Right lobe of liver (tissue), 6 donors: Measurements from ENCODE around the gene FAM219A. TPM values are rescaled to one million over a fixed set of nuclear protein-coding genes. Genes with fewer than 3 reads are reported as not detected.

Source experiments
- ATAC-seq, 4 donors: fragments of 200-7000 bp; cut with Tn5 transposase; one replicate each; pipeline ENCODE4 v1.9.1; 2020; ENCODE audit warnings: mild to moderate bottlenecking in 4 of 4, moderate library complexity in 4 of 4
- DNase-seq, 3 donors: peaks; one replicate each; pipeline ENCODE4 v3.0.0-alpha.2; 2020
- H3K27ac ChIP-seq, 3 donors: fragments of 200-600 bp; one replicate each; pipeline ENCODE4 v1.8.0; 2022
- H3K27me3 ChIP-seq, 2 donors: fragments of 200-600 bp; one replicate each; pipeline ENCODE4 v1.8.0; 2022
- H3K36me3 ChIP-seq, 4 donors: fragments of 200-600 bp; sonication (generic) in 1 of 4; one replicate each; pipeline versions ENCODE4 v1.5.1 to v1.8.0; 2017 to 2022; ENCODE audit warnings: control low read depth in 1 of 4
- H3K4me1 ChIP-seq, 4 donors: fragments of 200-600 bp; sonication (generic) in 1 of 4; one replicate each; pipeline versions ENCODE4 v1.5.1 to v1.8.0; 2017 to 2022; ENCODE audit warnings: control low read depth in 1 of 4
- H3K4me3 ChIP-seq, 3 donors: fragments of 200-600 bp; one replicate each; pipeline ENCODE4 v1.8.0; 2022
- H3K9me3 ChIP-seq, 4 donors: fragments of 200-600 bp; sonication (generic) in 1 of 4; one replicate each; pipeline versions ENCODE4 v1.5.1 to v1.8.0; 2017 to 2022; ENCODE audit warnings: control low read depth in 1 of 4
- POLR2A ChIP-seq: fragments of 450-650 bp; IDR thresholded peaks from one replicate; pipeline ENCODE4 v1.6.1; 2017; ENCODE audit warnings: antibody characterized with exemption, mild to moderate bottlenecking
- whole genome bisulfite sequencing: methylation state at CpG from one replicate; pipeline ENCODE4 v1.1.6; 2018; ENCODE audit warnings: low coverage, low lambda C conversion rate; ENCODE audit not compliant: insufficient coverage; ENCODE audit errors: missing lambda C conversion rate; 5-methylcytosine and 5-hydroxymethylcytosine counted together
- intact Hi-C, 2 donors: fragments of 100-400 bp; cut with DNase I; formaldehyde crosslinking; loops; one replicate each; pipeline versions ENCODE4 v1.11.2 to v1.14.1; 2022
- total RNA-seq, 6 experiments: library from RNA; depleted of rRNA in 2 of 6; stranded (reverse); fragments of >200 nt in 2 of 6; fragmentation: NEBNext Ultra II Directional in 3 of 6; extraction: Animal tissue kit (Norgen Biotek cat#: 25700) in 3 of 6; gene quantifications; one replicate each; pipeline versions ENCODE4 v1.1.0 to v1.2.4, GENCODE V29; 2016 to 2023
- TF ChIP-seq, protein P1 (sequence below), 4 donors: fragments of 200-600 bp in 3 of 4; fragments of 450-650 bp in 1 of 4; IDR thresholded peaks; one replicate each; pipeline versions ENCODE4 v1.5.1 to v1.8.0; 2016 to 2022; ENCODE audit warnings: antibody characterized with exemption in 4 of 4, mild to moderate bottlenecking in 2 of 4
- donor health status: DM: no; HTN: yes; CAD: no.
- donor health status: DM: no; HTN: no; CAD: no.
- donor health status: DM: no; HTN: no; CAD: no.
- donor health status: DM: no; HTN: yes; CAD: no.
- donor health status: DM: no; HTN: yes; CAD: no.

Gene FAM219A
- total RNA-seq, 6 experiments from 2014 or later, result 4.1 to 10.7 (median 5.3) TPM

DNA sequence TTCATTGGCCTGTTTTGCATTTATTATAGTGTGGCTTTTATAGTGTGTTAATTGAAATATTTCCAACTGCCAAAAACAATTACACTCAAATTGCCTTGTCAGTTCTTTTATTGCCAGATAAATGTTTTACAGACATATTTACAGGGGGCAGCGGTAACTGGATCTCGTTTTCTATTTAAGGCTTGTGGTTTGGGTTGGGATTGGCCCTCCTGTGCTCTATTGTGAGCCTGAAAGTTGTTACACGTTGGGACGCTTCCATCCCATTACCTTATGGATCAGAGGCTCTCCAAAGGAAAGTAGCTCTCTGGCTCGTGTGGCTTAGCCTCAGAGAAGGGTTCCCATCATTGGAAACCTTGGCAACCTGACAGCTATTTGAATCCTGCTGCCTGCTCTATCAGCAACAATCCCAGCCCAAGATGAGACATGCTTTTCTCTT lies 21.1 kb upstream of the FAM219A start:
- WGBS, result 58% methylated on average over 5 of the region's 5 CpGs
- H3K9me3 ChIP-seq, result no peaks in the 10 kb centered on the region
- no peak overlapping the region for H3K4me3 ChIP-seq
- no peaks in the 10 kb centered on the region for H3K4me1 ChIP-seq
- no peak for DNase-seq
- ATAC-seq, result no peak
- H3K36me3 ChIP-seq, result no peaks in the 10 kb centered on the region
- intact Hi-C loops, result no loop called here
- no peak overlapping the region for H3K27ac ChIP-seq
- no peak for TF ChIP-seq POLR2A
- TF ChIP-seq, protein P1, sequence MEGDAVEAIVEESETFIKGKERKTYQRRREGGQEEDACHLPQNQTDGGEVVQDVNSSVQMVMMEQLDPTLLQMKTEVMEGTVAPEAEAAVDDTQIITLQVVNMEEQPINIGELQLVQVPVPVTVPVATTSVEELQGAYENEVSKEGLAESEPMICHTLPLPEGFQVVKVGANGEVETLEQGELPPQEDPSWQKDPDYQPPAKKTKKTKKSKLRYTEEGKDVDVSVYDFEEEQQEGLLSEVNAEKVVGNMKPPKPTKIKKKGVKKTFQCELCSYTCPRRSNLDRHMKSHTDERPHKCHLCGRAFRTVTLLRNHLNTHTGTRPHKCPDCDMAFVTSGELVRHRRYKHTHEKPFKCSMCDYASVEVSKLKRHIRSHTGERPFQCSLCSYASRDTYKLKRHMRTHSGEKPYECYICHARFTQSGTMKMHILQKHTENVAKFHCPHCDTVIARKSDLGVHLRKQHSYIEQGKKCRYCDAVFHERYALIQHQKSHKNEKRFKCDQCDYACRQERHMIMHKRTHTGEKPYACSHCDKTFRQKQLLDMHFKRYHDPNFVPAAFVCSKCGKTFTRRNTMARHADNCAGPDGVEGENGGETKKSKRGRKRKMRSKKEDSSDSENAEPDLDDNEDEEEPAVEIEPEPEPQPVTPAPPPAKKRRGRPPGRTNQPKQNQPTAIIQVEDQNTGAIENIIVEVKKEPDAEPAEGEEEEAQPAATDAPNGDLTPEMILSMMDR (IDR thresholded peaks at IDR 0.05), result no peak
- no peaks in the 10 kb centered on the region for H3K27me3 ChIP-seq

DNA sequence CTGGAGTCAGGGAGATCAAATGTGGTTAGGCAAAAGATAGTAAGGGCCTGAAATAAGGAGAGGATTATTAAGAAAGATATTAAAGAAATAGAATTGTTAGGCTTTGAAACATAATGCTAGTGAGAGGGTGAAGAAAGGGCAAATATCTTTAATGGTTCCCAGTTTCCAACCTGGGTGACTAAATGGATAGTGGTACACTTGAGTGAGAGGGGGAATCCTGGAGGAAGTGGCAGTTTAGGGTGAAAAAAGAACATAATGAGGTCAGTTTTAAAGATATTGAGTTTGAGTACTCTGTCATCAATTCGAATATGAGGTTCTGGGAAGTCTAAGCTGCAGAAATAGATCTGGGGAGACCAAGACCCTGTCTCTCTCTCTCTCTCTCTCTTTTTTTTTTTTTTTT lies 19.2 kb upstream of the FAM219A start:
- intact Hi-C loops, result no loop called here
- DNase-seq (no peak), ATAC-seq (no peak)
- Histone ChIP-seq H3K27me3 (no peaks in the 10 kb centered on the region), H3K27ac (no peak overlapping the region), H3K4me3 (no peak overlapping the region), H3K36me3 (no peaks in the 10 kb centered on the region), H3K4me1 (no peaks in the 10 kb centered on the region), H3K9me3 (no peaks in the 10 kb centered on the region)
- no peak for TF ChIP-seq POLR2A
- TF ChIP-seq, protein P1 (IDR thresholded peaks at IDR 0.05), result no peak
- 40% methylated on average over 1 of the region's 1 CpG for WGBS

DNA sequence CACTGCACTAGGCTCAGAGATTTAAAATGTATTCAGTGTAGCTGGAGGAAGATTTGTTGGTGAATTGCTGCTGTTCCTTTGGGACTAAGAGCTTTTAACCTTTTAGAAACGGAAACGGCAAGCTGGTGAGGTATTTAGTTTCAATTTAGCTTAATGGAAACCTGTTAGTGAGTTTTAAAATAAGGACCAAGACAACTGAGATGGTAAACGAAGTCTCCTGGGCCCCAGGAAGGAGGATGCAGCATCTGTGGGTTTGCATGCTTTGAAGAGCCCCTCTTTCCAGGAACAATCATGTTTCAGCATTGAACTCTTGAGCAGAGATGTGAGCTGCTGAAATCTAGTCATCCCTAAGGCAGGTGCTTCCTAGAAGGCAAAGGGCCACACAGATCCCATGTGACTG lies 16.7 kb upstream of the FAM219A start:
- Histone ChIP-seq H3K4me3 (no peak overlapping the region), H3K9me3 (no peaks in the 10 kb centered on the region), H3K27me3 (no peaks in the 10 kb centered on the region), H3K36me3 (no peaks in the 10 kb centered on the region), H3K27ac (no peak overlapping the region), H3K4me1 (no peaks in the 10 kb centered on the region)
- intact Hi-C loops, result no loop called here
- ATAC-seq (no peak), DNase-seq (no peak)
- TF ChIP-seq, protein P1 (IDR thresholded peaks at IDR 0.05), result no peak
- TF ChIP-seq POLR2A, result no peak
- WGBS, result 56% methylated on average over 3 of the region's 3 CpGs

DNA sequence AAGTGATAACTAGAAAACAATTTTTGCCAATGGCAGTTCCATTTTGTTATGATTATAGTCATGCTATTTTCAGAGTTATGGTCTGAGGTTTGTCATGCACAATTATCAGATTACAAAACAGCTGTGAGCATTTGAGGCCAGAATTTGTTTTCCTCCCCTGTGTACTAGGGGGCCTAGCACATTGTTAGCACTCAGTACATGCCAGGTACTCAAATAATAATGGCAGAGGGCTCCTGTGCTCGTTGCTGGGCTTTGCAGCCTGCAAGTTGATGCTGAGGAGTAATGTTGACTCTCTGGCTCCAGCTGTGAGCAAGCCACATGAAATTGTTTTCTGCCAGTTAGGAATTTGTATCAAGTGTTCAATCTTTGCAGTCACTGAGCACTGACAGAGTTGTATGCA lies 7.1 kb upstream of the FAM219A start:
- intact Hi-C loops, result no loop called here
- Histone ChIP-seq H3K4me3 (no peak overlapping the region), H3K4me1 (peaks cover 0 to 9% (median 0%) of the 10 kb centered on the region in 4 donors), H3K36me3 (no peaks in the 10 kb centered on the region), H3K27ac (no peak overlapping the region), H3K9me3 (no peaks in the 10 kb centered on the region), H3K27me3 (no peaks in the 10 kb centered on the region)
- no peak for ATAC-seq
- DNase-seq, result no peak
- TF ChIP-seq, protein P1 (IDR thresholded peaks at IDR 0.05), result no peak
- TF ChIP-seq POLR2A, result no peak
- 14% methylated on average over 1 of the region's 1 CpG for WGBS

DNA sequence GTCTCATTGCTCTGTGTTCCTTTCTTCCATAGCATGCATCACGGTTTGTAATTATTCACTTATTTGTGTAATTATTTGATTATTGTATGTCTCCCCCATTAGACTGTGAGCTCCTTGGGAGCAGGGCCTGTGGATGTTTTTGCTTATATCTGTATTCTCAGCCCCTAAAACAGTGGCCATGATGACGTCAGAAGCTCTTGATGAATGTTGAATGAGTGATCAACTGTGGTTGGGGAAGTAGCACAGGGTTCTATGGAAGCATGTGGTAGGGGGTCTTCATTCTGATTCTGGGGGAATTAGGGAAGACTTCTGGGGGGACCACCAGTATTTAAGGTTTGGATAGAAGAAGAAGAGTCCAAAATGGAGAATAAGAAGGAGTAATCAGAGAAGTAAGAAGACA lies 6.2 kb upstream of the FAM219A start:
- Histone ChIP-seq H3K9me3 (no peaks in the 10 kb centered on the region), H3K4me1 (peaks cover 0 to 9% (median 0%) of the 10 kb centered on the region in 4 donors), H3K4me3 (no peak overlapping the region), H3K36me3 (no peaks in the 10 kb centered on the region), H3K27me3 (no peaks in the 10 kb centered on the region), H3K27ac (no peak overlapping the region)
- WGBS, result 63% methylated on average over 2 of the region's 2 CpGs
- DNase-seq (no peak), ATAC-seq (no peak)
- TF ChIP-seq, protein P1 (IDR thresholded peaks at IDR 0.05), result no peak
- TF ChIP-seq POLR2A, result no peak
- intact Hi-C loops, result no loop called here
